IMR-90 (cell line): ENCODE data around the gene ARID4B. TPM values are rescaled to one million over a fixed set of nuclear protein-coding genes. Genes with fewer than 3 reads are reported as not detected.

Source experiments
- ATAC-seq: fragments of 200-7000 bp; cut with Tn5 transposase; 2 replicates; pipeline ENCODE4 v1.9.1; 2020; ENCODE audit warnings: low read depth, mild to moderate bottlenecking, moderate library complexity
- BruUV-seq: library from RNA; stranded (reverse); fragments of 400-500 nt; replicated peaks from 2 replicates; lab custom pipeline; 2021; lab: Mats Ljungman, UMichigan
- CTCF ChIA-PET: fragments of 300-600 bp; formaldehyde crosslinking; extraction: SDS; loops from one replicate; lab custom pipeline; 2021; ENCODE audit warnings: antibody characterized with exemption; lab: Yijun Ruan, JAX
- POLR2A ChIA-PET: fragments of 300-600 bp; sonication (Branson Sonifier 250); formaldehyde crosslinking; loops from one replicate; lab custom pipeline; 2022; ENCODE audit warnings: antibody characterized with exemption; ENCODE audit not compliant: unreplicated experiment; lab: Charles Lee
- DNase-seq: peaks from one replicate; pipeline ENCODE4 v3.0.0; 2013
- H2AFZ ChIP-seq: replicated peaks from 2 replicates; pipeline ENCODE3; 2013; ENCODE audit warnings: low read length, mild to moderate bottlenecking; ENCODE audit not compliant: poor library complexity
- H2AK5ac ChIP-seq: 2 replicates; pipeline ENCODE4 v1.6.1; 2013; ENCODE audit warnings: low read depth, low read length, inconsistent platforms
- H2AK9ac ChIP-seq: replicated peaks from 2 replicates; pipeline ENCODE3; 2013; ENCODE audit warnings: mild to moderate bottlenecking, low read depth, low read length, moderate library complexity; ENCODE audit not compliant: poor library complexity
- H2BK120ac ChIP-seq: 2 replicates; pipeline ENCODE4 v1.6.1; 2013; ENCODE audit warnings: low read depth, low read length, inconsistent platforms
- H2BK15ac ChIP-seq: 3 replicates; pipeline ENCODE4 v1.6.1; 2013; ENCODE audit warnings: low read depth, low read length, inconsistent platforms
- H2BK20ac ChIP-seq: 2 replicates; pipeline ENCODE4 v1.6.1; 2013; ENCODE audit warnings: low read depth, mild to moderate bottlenecking, inconsistent platforms, low read length, moderate library complexity
- H2BK5ac ChIP-seq: 2 replicates; pipeline ENCODE4 v1.6.1; 2013; ENCODE audit warnings: mild to moderate bottlenecking, low read depth, low read length, inconsistent platforms; ENCODE audit not compliant: poor library complexity, severe bottlenecking
- H3K14ac ChIP-seq: replicated peaks from 2 replicates; pipeline ENCODE4 v1.6.1; 2013; ENCODE audit warnings: low read depth, low read length, inconsistent platforms
- H3K18ac ChIP-seq: 2 replicates; pipeline ENCODE4 v1.6.1; 2013; ENCODE audit warnings: low read depth, low read length, control low read depth
- H3K23ac ChIP-seq: 2 replicates; pipeline ENCODE4 v1.6.1; 2013; ENCODE audit warnings: low read depth, low read length, inconsistent platforms
- H3K27ac ChIP-seq: 2 replicates; pipeline ENCODE4 v1.5.1; 2013; ENCODE audit warnings: mild to moderate bottlenecking, control low read depth, low read length; ENCODE audit not compliant: insufficient read depth
- H3K27me3 ChIP-seq: 2 replicates; pipeline ENCODE4 v1.6.1; 2013; ENCODE audit warnings: low read length; ENCODE audit not compliant: control insufficient read depth, insufficient read depth
- H3K36me3 ChIP-seq: 2 replicates; pipeline ENCODE4 v1.6.1; 2013; ENCODE audit warnings: low read length, mixed read lengths; ENCODE audit not compliant: control insufficient read depth, insufficient read depth
- H3K4ac ChIP-seq: 2 replicates; pipeline ENCODE4 v1.6.1; 2013; ENCODE audit warnings: low read depth, low read length, inconsistent platforms
- H3K4me1 ChIP-seq: 2 replicates; pipeline ENCODE4 v1.6.1; 2013; ENCODE audit warnings: low read length, mixed read lengths; ENCODE audit not compliant: control insufficient read depth, insufficient read depth
- H3K4me2 ChIP-seq: 2 replicates; pipeline ENCODE4 v1.6.1; 2013; ENCODE audit warnings: low read depth, mild to moderate bottlenecking, control low read depth, low read length, moderate library complexity
- H3K4me3 ChIP-seq: 2 replicates; pipeline ENCODE4 v1.5.1; 2013; ENCODE audit warnings: low read depth, mild to moderate bottlenecking, control low read depth, low read length, moderate library complexity; ENCODE audit not compliant: insufficient read depth
- H3K56ac ChIP-seq: 2 replicates; pipeline ENCODE4 v1.6.1; 2013; ENCODE audit warnings: low read length, inconsistent platforms; ENCODE audit not compliant: insufficient read depth; ENCODE audit errors: extremely low read depth
- H3K79me1 ChIP-seq, 2 experiments: 2 replicates each; pipeline ENCODE4 v1.6.1; 2013; ENCODE audit warnings: low read length in 2 of 2, inconsistent platforms in 1 of 2, low read depth in 1 of 2
- H3K9ac ChIP-seq: 2 replicates; pipeline ENCODE4 v1.6.1; 2013; ENCODE audit warnings: low read depth, low read length, control low read depth
- H3K9me1 ChIP-seq: 2 replicates; pipeline ENCODE4 v1.6.1; 2013; ENCODE audit warnings: low read length, inconsistent platforms; ENCODE audit not compliant: insufficient read depth
- H3K9me3 ChIP-seq: 2 replicates; pipeline ENCODE4 v1.6.1; 2013; ENCODE audit warnings: low read length; ENCODE audit not compliant: control insufficient read depth, insufficient read depth
- H4K20me1 ChIP-seq: 2 replicates; pipeline ENCODE4 v1.6.1; 2013; ENCODE audit warnings: low read length, inconsistent platforms; ENCODE audit not compliant: insufficient read depth
- H4K5ac ChIP-seq: 2 replicates; pipeline ENCODE4 v1.6.1; 2013; ENCODE audit warnings: mild to moderate bottlenecking, low read depth, low read length, control low read depth
- H4K8ac ChIP-seq, 2 experiments: 2 replicates each; pipeline ENCODE4 v1.6.1; 2013; ENCODE audit warnings: low read depth in 2 of 2, low read length in 2 of 2, control low read depth in 1 of 2, inconsistent platforms in 1 of 2
- H4K91ac ChIP-seq: 2 replicates; pipeline ENCODE4 v1.6.1; 2013; ENCODE audit warnings: low read depth, low read length, inconsistent platforms; ENCODE audit not compliant: insufficient read depth
- BHLHE40 ChIP-seq: fragments of 150-350 bp; IDR thresholded peaks from 2 replicates; pipeline ENCODE4 v1.6.1; 2016; ENCODE audit warnings: mild to moderate bottlenecking, low read depth, low read length
- CEBPB ChIP-seq: IDR thresholded peaks from 2 replicates; pipeline ENCODE4 v1.6.1; 2012; ENCODE audit warnings: low read depth, low read length, improper control_type of control experiment
- CHD1 ChIP-seq: IDR thresholded peaks from 2 replicates; pipeline ENCODE4 v1.6.1; 2012; ENCODE audit warnings: low read depth, low read length, improper control_type of control experiment
- CTCF ChIP-seq: conservative IDR thresholded peaks from 2 replicates; pipeline ENCODE4 v1.5.1; 2012; ENCODE audit warnings: mild to moderate bottlenecking, low read depth, low read length, improper control_type of control experiment
- ELK1 ChIP-seq: fragments of 150-350 bp; IDR thresholded peaks from 2 replicates; pipeline ENCODE4 v1.6.1; 2016; ENCODE audit warnings: low read depth, mild to moderate bottlenecking, low read length, moderate library complexity, borderline replicate concordance
- FOS ChIP-seq: fragments of 150-350 bp; IDR thresholded peaks from 2 replicates; pipeline ENCODE4 v1.6.1; 2016; ENCODE audit warnings: low read depth, low read length
- MAFK ChIP-seq: IDR thresholded peaks from 2 replicates; pipeline ENCODE4 v1.6.1; 2012; ENCODE audit warnings: low read depth, low read length, improper control_type of control experiment
- MAZ ChIP-seq: IDR thresholded peaks from 2 replicates; pipeline ENCODE4 v1.6.1; 2012; ENCODE audit warnings: low read depth, mild to moderate bottlenecking, low read length, improper control_type of control experiment, moderate library complexity, borderline replicate concordance
- MXI1 ChIP-seq: IDR thresholded peaks from 2 replicates; pipeline ENCODE4 v1.6.1; 2012; ENCODE audit warnings: low read depth, mild to moderate bottlenecking, low read length, moderate library complexity, borderline replicate concordance
- NFE2L2 ChIP-seq: fragments of 150-350 bp; IDR thresholded peaks from 2 replicates; pipeline ENCODE4 v1.6.1; 2016; ENCODE audit warnings: low read depth, mild to moderate bottlenecking, low read length
- POLR2A ChIP-seq: IDR thresholded peaks from 2 replicates; pipeline ENCODE4 v1.6.1; 2012; ENCODE audit warnings: mild to moderate bottlenecking, low read depth, low read length
- RAD21 ChIP-seq: IDR thresholded peaks from 2 replicates; pipeline ENCODE4 v1.6.1; 2012; ENCODE audit warnings: low read length, improper control_type of control experiment
- RCOR1 ChIP-seq: IDR thresholded peaks from 2 replicates; pipeline ENCODE4 v1.6.1; 2012; ENCODE audit warnings: mild to moderate bottlenecking, low read length, improper control_type of control experiment; ENCODE audit not compliant: insufficient replicate concordance
- RFX5 ChIP-seq: IDR thresholded peaks from 2 replicates; pipeline ENCODE4 v1.8.0; 2012; ENCODE audit warnings: low read depth, mild to moderate bottlenecking, low read length, moderate library complexity
- SMC3 ChIP-seq: fragments of 150-350 bp; IDR thresholded peaks from 2 replicates; pipeline ENCODE4 v1.6.1; 2016; ENCODE audit warnings: low read depth, mild to moderate bottlenecking, antibody characterized with exemption, low read length, moderate library complexity
- USF2 ChIP-seq: fragments of 150-350 bp; IDR thresholded peaks from 2 replicates; pipeline ENCODE4 v1.6.1; 2017; ENCODE audit warnings: mild to moderate bottlenecking, antibody characterized with exemption, low read length, low read depth
- WGBS, 2 experiments: methylation state at CpG; one replicate each; pipeline versions ENCODE4 v1.1.5 to v1.1.7; 2013; ENCODE audit warnings: missing lambda C conversion rate in 2 of 2; ENCODE audit not compliant: insufficient read length in 1 of 2; ENCODE audit errors: extremely low coverage in 2 of 2; 5-methylcytosine and 5-hydroxymethylcytosine counted together
- dilution Hi-C: fragments of 300-500 bp; cut with HindIII; formaldehyde crosslinking; loops from one replicate; pipeline ENCODE4 v1.14.3; 2018; ENCODE audit warnings: low sequenced_read_pairs; ENCODE audit not compliant: unreplicated experiment
- in situ Hi-C: fragments of 300-500 bp; cut with MboI; formaldehyde crosslinking; loops from 3 replicates; pipeline ENCODE4 v1.14.3; 2019; ENCODE audit warnings: low sequenced_read_pairs, inconsistent platforms, mixed read lengths
- intact Hi-C: fragments of 100-400 bp; cut with micrococcal nuclease; formaldehyde crosslinking; loops from 2 replicates; pipeline ENCODE4 v1.10.0; 2022
- polyA plus RNA-seq, 3 experiments: library from polyadenylated mRNA; depleted of rRNA; stranded (reverse); fragments of >200 nt; gene quantifications; 2 replicates each; pipeline ENCODE4 v1.2.3, GENCODE V29; 2012; ENCODE audit warnings: low replicate concordance in 1 of 3
- total RNA-seq: library from RNA; depleted of rRNA; stranded (reverse); fragments of >200 nt; gene quantifications from 2 replicates; pipeline ENCODE4 v1.2.3, GENCODE V29; 2012

The ARID4B gene
- total and polyA plus RNA-seq, 2 of the 4 experiments (the other 2 are of a cell fraction), result 8.5 to 16.0 TPM

GRCh38 chr1:235205687-235206086 lies 122.3 kb downstream of the ARID4B start:
- Histone ChIP-seq H2BK120ac (no peak overlapping the region), H3K27me3 (no peaks in the 10 kb centered on the region), H4K91ac (no peak overlapping the region), H2AK5ac (no peak overlapping the region), H3K18ac (no peak overlapping the region), H4K20me1 (no peaks in the 10 kb centered on the region), H2BK15ac (no peak overlapping the region), H2AFZ (no peak overlapping the region), H2BK20ac (no peak overlapping the region), H3K23ac (no peak overlapping the region), H3K27ac (no peak overlapping the region), H3K14ac (no peak overlapping the region), H3K4me1 (no peaks in the 10 kb centered on the region), H2BK5ac (no peak overlapping the region), H3K9me3 (no peaks in the 10 kb centered on the region), H2AK9ac (no peak overlapping the region), H3K79me1 (peaks cover 0 to 4% of the 10 kb centered on the region in 2 experiments; a peak in 1 of 4 replicates), H3K4me2 (no peak overlapping the region), H3K4me3 (no peak overlapping the region), H4K8ac (no peak overlapping the region), H3K4ac (no peak overlapping the region), H3K36me3 (peaks cover 24% of the 10 kb centered on the region), H3K56ac (no peak overlapping the region), H3K9me1 (no peaks in the 10 kb centered on the region), H4K5ac (no peak overlapping the region), H3K9ac (no peak overlapping the region)
- BruUV-seq, result no TSS peak
- no CpG with 5 or more reads among the region's 3 CpGs for WGBS, 2 experiments
- DNase-seq (no peak), ATAC-seq (no peak)
- POLR2A ChIA-PET, result no interaction called here
- CTCF ChIA-PET, result interaction anchor here (1.3 kb wide), 1 partner anchor 36 kb away, joined by 4 read pairs; no protein-coding TSS in a partner anchor
- intact Hi-C loops (no loop called here), in situ Hi-C loops (no loop called here), dilution Hi-C loops (no loop called here)
- TF ChIP-seq BHLHE40 (no peak), ELK1 (no peak), FOS (no peak), MAZ (no peak), SMC3 (no peak), RCOR1 (no peak), MAFK (no peak), USF2 (no peak), NFE2L2 (no peak), POLR2A (no peak), RAD21 (no peak), CHD1 (no peak), RFX5 (no peak), CEBPB (no peak), CTCF (no peak), MXI1 (no peak)
